Measurements from ENCODE around the gene SUMO3.

The SUMO3 gene

GRCh38 chr21:44828362-44829056, 10.6 kb upstream of the SUMO3 start:
- DNase-seq = no peak

DNA sequence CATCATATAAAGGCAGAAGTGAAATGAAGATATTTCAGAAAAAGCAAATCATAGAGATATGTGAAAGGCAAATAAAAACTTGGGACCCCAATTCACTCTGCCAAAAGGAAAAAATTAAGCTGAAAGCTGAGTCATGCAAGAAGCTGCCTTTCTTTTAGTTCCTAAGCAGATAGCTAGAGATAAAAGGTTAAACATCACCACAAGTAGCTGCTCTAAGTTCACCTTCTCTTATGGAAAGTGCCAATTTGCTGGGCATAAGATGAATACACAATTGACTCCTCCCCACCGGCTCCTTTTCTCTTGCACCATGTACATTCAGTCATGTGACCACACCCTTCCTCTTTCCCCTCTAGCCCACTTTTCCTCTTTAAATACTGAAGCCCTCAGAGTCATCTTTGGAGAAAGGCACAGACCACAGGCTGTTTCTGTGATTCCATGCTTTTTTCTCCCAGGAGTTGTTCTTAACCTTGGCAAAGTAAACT, 5.4 kb upstream of the SUMO3 start:
- no peak for DNase-seq

DNA sequence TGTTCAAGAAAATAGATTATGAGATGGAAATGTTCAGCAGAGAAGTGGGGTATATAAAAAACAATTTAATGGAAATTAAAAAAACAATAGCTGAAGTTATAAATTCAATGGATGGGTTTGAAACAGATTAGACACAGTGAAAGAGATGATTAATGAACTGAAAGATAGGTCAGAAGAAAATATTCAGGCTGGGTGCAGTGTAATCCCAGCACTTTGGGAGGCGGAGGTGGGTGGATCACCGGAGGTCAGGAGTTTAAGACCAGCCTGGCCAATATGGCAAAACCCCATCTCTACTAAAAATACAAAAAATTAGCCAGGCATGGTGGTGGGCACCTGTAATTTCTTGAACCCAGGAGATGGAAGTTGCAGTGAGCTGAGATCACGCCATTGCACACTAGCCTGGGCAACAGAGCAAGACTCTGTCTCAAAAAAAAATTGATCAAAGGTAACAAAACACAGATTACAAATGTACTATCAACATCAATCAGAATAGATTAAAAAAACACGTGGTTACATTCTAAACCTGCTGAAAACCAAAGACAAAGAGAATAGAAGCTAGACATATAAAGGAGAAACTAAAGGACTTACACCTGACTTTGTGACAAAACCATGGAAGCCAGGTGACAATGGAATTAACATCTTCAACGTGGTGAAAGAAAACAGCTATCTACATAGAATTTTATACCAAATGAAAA, 4.8 kb upstream of the SUMO3 start:
- no peak for DNase-seq

DNA sequence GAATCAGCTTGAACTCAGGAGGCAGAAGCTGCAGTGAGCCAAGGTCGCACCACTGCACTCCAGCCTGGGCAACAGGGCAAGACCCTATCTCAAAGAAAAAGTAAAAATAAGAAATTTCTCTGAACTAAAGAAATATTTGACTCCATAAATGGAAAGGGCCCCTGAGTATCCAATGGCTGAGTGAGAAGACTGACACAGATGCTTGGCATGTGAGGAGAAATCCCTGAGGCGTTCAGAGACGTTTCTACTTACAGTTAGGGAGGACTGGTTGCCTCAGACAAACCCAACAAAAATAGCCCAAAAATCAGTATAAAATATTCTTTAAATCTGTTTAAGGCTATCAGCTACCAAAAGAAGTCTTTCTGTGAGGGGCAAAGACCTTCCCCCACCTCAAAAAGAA, 3.0 kb upstream of the SUMO3 start:
- no peak for DNase-seq

- DNase-seq = no peak
Observed at GRCh38 chr21:44819283-44820243, 1.7 kb upstream of the SUMO3 start.

DNA sequence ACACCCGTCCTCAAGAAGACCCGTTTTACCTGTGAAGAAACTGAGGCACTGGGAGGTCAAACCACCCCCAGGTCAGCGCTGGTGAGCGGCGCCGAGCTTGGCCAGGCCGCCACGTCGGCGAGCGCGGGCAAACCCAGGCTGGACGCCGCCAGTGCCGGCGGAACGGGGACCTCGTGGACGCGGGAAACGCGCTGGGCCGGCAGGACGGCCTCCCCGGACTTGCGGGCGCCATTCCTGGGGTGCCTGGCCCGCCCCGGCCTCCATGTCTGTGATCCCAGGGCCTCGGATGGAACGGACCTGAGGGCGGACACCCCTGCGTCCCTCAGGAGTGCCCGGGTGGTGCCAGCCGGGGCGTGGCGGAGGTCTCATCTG, 764 bp upstream of the SUMO3 start:
- DNase-seq = no peak

- peak; percentile 53 for DNase-seq
Observed at GRCh38 chr21:44817506-44817880, 369 bp downstream of the SUMO3 start.

DNA sequence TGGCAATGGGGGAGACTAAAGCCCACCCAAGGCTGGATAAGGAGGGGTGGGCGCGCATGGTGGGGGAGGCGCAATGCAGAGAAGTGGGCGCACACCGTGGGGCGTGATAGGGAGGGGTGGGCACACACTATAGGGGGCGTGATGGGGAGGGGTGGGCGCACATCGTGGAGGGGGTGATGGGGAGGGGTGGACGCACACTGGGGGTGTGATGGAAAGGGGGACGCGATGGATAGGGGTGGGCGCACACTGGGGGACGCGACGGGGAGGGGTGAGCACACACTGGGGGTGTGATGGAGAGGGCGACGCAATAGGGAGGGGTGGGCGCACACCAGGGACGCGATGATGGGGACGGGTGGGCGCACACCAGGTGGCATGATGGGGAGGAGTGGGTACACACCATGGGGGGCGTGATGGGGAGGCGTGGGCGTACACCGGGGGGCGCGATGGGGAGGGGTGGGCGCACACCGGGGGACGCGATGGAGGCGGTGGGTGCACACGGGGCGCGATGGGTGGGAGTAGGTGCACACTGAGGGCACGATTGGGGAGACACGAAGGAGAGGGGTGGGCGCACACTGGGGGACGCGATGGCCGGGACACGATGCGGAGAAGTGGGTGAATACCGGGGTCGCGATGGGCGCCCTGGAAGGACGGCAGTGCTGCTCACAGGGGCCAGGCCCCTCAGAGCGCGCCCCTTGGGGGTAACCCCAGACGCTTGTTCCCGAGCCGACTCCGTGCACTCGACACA, 929 bp downstream of the SUMO3 start:
- DNase-seq = no peak

GRCh38 chr21:44815852-44816628, 1.8 kb downstream of the SUMO3 start:
- no peak for DNase-seq

GRCh38 chr21:44815225-44815624, 2.6 kb downstream of the SUMO3 start:
- DNase-seq = no peak

DNA sequence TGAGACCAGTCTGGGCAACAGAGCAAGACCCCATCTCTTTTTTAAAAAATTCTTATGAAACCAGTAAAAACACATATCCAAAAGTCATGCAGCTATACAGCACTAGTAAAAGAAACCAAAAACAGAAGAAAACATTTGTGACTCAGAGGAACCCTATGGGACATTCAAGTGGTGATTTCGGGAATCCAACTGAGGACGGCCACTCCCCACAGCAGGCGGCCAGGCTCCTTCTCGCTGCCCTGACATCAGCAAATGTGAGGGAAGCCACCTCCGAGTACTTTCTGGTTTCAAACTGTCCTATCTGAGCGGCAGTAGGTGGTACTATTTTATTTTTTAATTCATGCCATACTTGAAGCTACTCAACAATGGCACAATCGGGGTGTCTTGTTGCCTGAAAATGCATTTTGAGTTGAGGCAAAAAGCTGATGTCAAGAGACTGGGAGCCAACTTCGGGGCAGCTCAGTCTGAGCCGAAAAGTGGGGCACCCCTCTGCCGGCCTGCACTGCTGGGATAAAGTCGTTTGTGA, 3.3 kb downstream of the SUMO3 start:
- DNase-seq = no peak

- DNase-seq = no peak
Observed at GRCh38 chr21:44813727-44814126, 4.1 kb downstream of the SUMO3 start.

- DNase-seq = no peak
Observed at GRCh38 chr21:44813149-44813548, 4.7 kb downstream of the SUMO3 start.

GRCh38 chr21:44812640-44813039, 5.2 kb downstream of the SUMO3 start:
- no peak for DNase-seq

DNA sequence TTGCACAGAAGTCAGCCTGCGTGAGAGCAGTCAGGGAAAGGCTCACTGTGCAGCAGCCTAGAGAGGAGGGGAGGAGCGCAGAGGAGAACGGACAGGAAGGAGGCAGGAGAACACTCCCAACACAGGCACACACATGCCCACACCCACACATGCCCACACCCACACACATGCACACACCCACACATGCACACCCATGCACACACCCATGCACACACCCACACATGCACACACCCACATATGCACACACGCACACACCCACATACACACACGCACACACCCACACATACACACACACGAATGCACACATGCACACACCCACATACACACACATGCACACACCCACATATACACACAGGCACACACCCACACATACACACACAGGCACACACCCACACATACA, 7.1 kb downstream of the SUMO3 start:
- no peak for DNase-seq

DNA sequence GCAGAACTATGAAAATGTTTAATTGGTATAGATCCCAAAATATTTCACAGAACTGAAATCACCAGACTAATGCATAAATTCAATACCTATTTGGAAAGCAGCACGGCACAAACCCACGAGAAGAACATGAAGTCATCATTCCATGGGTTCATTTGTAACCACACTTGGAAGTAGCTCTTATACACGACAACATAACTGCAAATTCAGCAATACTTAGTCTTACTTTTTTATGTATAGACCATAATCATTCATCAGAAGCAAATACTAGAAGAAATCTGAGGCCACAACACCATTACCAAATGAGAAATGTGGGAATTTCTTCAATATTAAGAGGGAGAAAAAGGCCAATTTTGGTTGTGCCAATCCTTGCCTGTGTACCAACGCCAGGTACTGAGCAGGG, 12.0 kb downstream of the SUMO3 start:
- no peak for DNase-seq

GRCh38 chr21:44805226-44805625, 12.6 kb downstream of the SUMO3 start:
- no peak for DNase-seq

DNA sequence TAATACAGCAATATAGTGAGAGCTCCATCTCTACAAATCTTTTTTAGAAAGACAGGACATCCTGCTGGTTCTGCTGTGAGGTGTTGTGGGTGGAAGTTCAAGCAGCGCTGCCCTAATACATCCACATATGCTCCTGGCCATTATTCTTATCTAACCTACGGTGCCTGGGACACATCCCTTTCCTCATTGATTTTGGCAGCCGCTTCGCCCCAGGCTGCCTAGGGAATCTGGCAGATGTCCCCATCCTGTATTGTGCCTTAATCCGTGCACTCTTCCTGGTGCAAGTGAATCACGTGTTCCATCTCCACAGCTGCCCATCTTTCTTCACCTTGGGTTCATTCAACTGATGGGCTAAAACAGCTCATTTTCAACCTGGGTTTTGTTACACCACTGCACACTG, 13.1 kb downstream of the SUMO3 start:
- DNase-seq = no peak

- DNase-seq = no peak
Observed at GRCh38 chr21:44803651-44804050, 14.2 kb downstream of the SUMO3 start.

- no peak for DNase-seq
Observed at GRCh38 chr21:44802396-44803153, 15.3 kb downstream of the SUMO3 start.

All from GOT3 (cell line).